DOHH2 (cell line): ENCODE measurements around the gene KIF16B.

Experiments
- EZH2phosphoT487 ChIP-seq: fragments of 200-600 bp; sonication (generic); IDR thresholded peaks from 2 replicates; pipeline ENCODE4 v1.6.1; 2017; ENCODE audit warnings: borderline replicate concordance, mild to moderate bottlenecking, antibody characterized with exemption, low read length, moderate library complexity, mixed read lengths
- TF ChIP-seq, protein P1 (sequence below): fragments of 200-600 bp; sonication (generic); IDR thresholded peaks from one replicate; pipeline ENCODE4 v1.5.1; 2014; ENCODE audit warnings: antibody characterized with exemption, mild to moderate bottlenecking, low read depth, low read length; ENCODE audit not compliant: poor library complexity, severe bottlenecking

- TF ChIP-seq, protein P1, sequence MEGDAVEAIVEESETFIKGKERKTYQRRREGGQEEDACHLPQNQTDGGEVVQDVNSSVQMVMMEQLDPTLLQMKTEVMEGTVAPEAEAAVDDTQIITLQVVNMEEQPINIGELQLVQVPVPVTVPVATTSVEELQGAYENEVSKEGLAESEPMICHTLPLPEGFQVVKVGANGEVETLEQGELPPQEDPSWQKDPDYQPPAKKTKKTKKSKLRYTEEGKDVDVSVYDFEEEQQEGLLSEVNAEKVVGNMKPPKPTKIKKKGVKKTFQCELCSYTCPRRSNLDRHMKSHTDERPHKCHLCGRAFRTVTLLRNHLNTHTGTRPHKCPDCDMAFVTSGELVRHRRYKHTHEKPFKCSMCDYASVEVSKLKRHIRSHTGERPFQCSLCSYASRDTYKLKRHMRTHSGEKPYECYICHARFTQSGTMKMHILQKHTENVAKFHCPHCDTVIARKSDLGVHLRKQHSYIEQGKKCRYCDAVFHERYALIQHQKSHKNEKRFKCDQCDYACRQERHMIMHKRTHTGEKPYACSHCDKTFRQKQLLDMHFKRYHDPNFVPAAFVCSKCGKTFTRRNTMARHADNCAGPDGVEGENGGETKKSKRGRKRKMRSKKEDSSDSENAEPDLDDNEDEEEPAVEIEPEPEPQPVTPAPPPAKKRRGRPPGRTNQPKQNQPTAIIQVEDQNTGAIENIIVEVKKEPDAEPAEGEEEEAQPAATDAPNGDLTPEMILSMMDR = no peak
- no peak for TF ChIP-seq EZH2phosphoT487
Observed at GRCh38 chr20:16394784-16395183, 178.5 kb downstream of the KIF16B start.
